M059J (cell line): ENCODE results near the gene OLR1. TPM values are rescaled to one million over a fixed set of nuclear protein-coding genes. Genes with fewer than 3 reads are reported as not detected.

Experiments
- total RNA-seq: library from RNA; depleted of rRNA; stranded (reverse); fragments of >200 nt; shearing (Covaris generic); gene quantifications from 2 replicates; pipeline ENCODE4 v1.2.3, GENCODE V29; 2014; rRNA removed

Gene OLR1
- total RNA-seq, 1 experiment from 2014 or later = 5.3 TPM

Other genes starting within 250 kb of the OLR1 start
- not detected in 2 replicates for gene CLEC2A, start 239.8 kb downstream of the OLR1 start, total RNA-seq
- gene CLEC12A, start 200.7 kb downstream of the OLR1 start, total RNA-seq = not detected in 2 replicates
- gene CLEC1B, start 173.0 kb downstream of the OLR1 start, total RNA-seq = not detected in 2 replicates
- 0.12 and 0.15 TPM in 2 replicates for gene CLEC12B, start 161.5 kb downstream of the OLR1 start, total RNA-seq
- gene CLEC9A, start 141.4 kb downstream of the OLR1 start, total RNA-seq = 0.07 TPM in 1 of 2 replicates, not detected in the other
- 0.99 and 2.7 TPM in 2 replicates for gene CLEC1A, start 73.1 kb downstream of the OLR1 start, total RNA-seq
- gene CLEC7A, start 41.9 kb downstream of the OLR1 start, total RNA-seq = 38.9 and 40.5 TPM in 2 replicates
- gene TMEM52B, start 6.9 kb upstream of the OLR1 start, total RNA-seq = 0.37 and 1.2 TPM in 2 replicates
- gene GABARAPL1, start 40.7 kb upstream of the OLR1 start, total RNA-seq = 69.5 and 78.6 TPM in 2 replicates
- gene KLRD1, start 135.7 kb upstream of the OLR1 start, total RNA-seq = not detected in 2 replicates
- gene KLRK1, start 217.9 kb upstream of the OLR1 start, total RNA-seq = not detected in 2 replicates
- gene KLRC4, start 237.6 kb upstream of the OLR1 start, total RNA-seq = not detected in 2 replicates
- not detected in 2 replicates for gene KLRC3, start 248.5 kb upstream of the OLR1 start, total RNA-seq